ENCODE data around the gene SLC13A3. TPM values are rescaled to one million over a fixed set of nuclear protein-coding genes. Genes with fewer than 3 reads are reported as not detected.

SLC13A3 gene, protein sequence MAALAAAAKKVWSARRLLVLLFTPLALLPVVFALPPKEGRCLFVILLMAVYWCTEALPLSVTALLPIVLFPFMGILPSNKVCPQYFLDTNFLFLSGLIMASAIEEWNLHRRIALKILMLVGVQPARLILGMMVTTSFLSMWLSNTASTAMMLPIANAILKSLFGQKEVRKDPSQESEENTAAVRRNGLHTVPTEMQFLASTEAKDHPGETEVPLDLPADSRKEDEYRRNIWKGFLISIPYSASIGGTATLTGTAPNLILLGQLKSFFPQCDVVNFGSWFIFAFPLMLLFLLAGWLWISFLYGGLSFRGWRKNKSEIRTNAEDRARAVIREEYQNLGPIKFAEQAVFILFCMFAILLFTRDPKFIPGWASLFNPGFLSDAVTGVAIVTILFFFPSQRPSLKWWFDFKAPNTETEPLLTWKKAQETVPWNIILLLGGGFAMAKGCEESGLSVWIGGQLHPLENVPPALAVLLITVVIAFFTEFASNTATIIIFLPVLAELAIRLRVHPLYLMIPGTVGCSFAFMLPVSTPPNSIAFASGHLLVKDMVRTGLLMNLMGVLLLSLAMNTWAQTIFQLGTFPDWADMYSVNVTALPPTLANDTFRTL
- 1.2 TPM for polyA plus RNA-seq (2013, experiment 1 of 2)
- 1.3 TPM for polyA plus RNA-seq (2013, experiment 2 of 2)

DNA sequence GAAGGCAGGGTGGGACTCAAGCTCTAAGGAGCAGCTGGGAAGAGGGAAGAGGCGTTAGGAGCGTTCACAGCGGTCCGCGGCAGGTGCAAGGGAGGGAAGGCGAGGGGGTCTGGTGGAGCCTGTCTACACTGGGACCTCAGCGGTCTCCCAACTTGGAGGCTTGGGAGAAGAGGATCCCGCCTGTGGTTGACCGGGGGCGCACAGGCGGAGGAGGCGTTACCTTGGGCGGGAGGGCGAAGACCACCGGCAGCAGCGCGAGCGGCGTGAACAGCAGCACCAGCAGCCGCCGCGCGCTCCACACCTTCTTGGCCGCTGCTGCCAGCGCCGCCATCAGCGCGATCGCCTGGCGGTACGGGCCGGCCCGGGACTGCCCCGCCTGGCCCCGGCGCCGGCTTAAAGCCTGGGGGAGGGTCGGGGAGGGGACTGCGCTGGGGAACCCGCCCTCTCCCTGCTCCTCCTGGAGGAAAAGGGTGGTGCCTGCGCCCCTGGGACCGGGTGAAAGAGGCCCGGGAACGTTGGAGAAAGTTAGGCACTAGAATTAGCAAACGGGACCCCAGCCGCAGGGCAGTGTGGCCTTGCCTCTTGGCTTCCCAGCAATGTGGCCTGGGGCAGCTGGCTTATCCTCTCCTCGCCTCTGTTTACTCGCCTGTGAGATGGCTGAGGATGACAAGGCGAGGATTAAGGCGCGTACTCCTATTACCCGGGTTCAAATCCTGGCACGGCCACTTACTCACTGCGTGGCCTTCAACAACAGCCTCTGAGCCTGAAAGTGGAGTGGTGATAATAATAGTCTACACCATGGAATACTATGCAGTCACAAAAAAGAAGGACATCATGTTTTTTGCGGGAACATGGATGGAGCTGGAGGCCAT is at the start of gene SLC13A3:
TSS of gene SLC13A3 (minus strand) at position 369 of the 872 bp plus-strand sequence. CDS start at position 331, 38 bp downstream.
- peak within 1 kb of the TSS; percentile 22 for H3K4me3 ChIP-seq (ENCODE audit: extremely low read depth, insufficient read depth, low read length, poor library complexity, severe bottlenecking)
- no peaks in the 10 kb centered on the region for H3K9me3 ChIP-seq (ENCODE audit: control insufficient read depth, low read length)
- no peaks in the 10 kb centered on the region for H3K4me1 ChIP-seq (ENCODE audit: control insufficient read depth, insufficient read depth, low read length, poor library complexity, severe bottlenecking)
- no peak within 1 kb of the TSS for H3K27ac ChIP-seq (ENCODE audit: low read depth, low read length, severe bottlenecking)
- H3K36me3 ChIP-seq (ENCODE audit: control insufficient read depth, insufficient read depth, low read length), result no peaks in the 10 kb centered on the region
- 17 to 19% methylated on average over 30 to 48 of the region's 55 CpGs for WGBS, 2 experiments (ENCODE audit: insufficient coverage in 2 of 2)

DNA sequence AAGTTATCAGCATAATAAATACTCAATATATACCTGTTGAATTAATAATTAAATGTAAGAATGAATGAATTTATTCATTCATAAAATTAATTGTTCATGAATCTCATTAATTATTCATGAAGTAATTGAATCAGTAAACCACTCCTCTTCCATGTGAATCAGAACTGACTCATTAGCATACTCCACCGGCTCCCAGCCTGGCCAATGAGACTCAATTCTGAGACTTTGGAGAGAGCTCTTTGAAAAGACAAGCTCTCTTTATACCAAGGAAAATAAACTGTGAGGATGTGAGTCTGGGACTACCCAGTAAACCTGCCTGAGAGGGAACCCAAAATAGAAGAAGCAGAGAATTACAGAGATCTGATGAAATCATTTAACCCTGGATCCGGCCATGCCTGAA is 49.8 kb upstream of the SLC13A3 start:
- Histone ChIP-seq H3K4me1 (ENCODE audit: control insufficient read depth, insufficient read depth, low read length, poor library complexity, severe bottlenecking) (peaks cover 7% of the 10 kb centered on the region), H3K27ac (ENCODE audit: low read depth, low read length, severe bottlenecking) (no peak overlapping the region), H3K9me3 (ENCODE audit: control insufficient read depth, low read length) (peaks cover under 1% of the 10 kb centered on the region), H3K4me3 (ENCODE audit: extremely low read depth, insufficient read depth, low read length, poor library complexity, severe bottlenecking) (no peak overlapping the region), H3K36me3 (ENCODE audit: control insufficient read depth, insufficient read depth, low read length) (no peaks in the 10 kb centered on the region)
- WGBS, 2 experiments (ENCODE audit: insufficient coverage in 2 of 2), result no CpG with 5 or more reads among the region's 2 CpGs

DNA sequence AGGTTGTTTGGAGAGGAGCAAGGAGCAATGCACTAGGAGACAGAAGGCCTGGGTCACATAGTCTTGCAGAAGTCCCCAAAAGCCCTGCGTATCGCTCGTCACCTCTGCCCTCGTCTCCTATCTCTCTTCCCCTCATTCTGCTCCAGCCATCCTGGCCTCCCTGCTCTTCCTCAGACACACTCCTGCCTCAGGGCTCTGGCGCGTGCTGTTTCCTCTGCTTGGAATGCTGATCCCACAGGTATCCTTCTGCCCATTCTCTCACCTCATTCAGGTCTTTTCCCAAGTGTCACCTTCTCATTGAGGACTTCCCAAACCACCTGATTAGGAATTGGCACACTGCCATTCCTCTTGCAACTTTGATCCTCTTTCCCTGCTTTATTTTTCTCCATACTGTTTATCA is 49.2 kb upstream of the SLC13A3 start:
- Histone ChIP-seq H3K27ac (ENCODE audit: low read depth, low read length, severe bottlenecking) (no peak overlapping the region), H3K4me1 (ENCODE audit: control insufficient read depth, insufficient read depth, low read length, poor library complexity, severe bottlenecking) (peaks cover 7% of the 10 kb centered on the region), H3K4me3 (ENCODE audit: extremely low read depth, insufficient read depth, low read length, poor library complexity, severe bottlenecking) (no peak overlapping the region), H3K9me3 (ENCODE audit: control insufficient read depth, low read length) (no peaks in the 10 kb centered on the region), H3K36me3 (ENCODE audit: control insufficient read depth, insufficient read depth, low read length) (no peaks in the 10 kb centered on the region)
- WGBS, 2 experiments (ENCODE audit: insufficient coverage in 2 of 2), result 85 to 100% methylated on average over 6 of the region's 6 CpGs

DNA sequence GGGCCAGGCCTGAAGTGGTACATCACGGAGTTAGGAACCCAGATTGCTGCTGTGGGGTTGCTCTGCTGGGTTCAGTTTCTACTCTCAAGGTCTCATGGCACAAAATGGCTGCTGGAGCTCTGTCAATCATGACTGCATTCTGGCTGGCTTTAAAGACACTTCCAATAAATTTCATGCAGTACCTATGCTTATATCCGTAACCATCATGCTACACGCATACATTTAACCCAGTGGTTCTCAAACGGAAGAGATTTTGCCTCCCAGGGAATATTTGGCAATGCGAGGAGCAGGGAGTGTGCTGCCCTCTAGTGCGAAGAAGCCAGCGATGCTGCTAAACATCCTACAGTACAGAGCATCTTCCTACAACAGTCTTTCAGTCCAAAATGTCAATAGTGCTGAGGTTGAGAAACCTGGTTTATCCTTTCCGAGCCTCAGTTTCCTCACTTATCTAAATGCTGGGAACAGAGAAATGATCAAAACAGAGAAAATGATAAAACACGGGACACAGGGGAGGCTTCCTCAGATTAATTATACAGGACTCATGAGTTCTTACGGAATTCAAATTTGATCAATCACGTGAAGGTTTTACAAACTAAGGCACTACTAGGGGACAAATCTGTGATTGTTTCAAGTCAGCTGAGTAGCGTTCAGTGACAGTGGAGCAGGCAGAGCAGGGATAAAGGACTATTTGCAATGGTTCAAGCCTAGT is 48.5 kb upstream of the SLC13A3 start:
- H3K9me3 ChIP-seq (ENCODE audit: control insufficient read depth, low read length), result no peaks in the 10 kb centered on the region
- WGBS, 2 experiments (ENCODE audit: insufficient coverage in 2 of 2), result 63 to 66% methylated on average over 8 to 10 of the region's 12 CpGs
- peaks cover 7% of the 10 kb centered on the region for H3K4me1 ChIP-seq (ENCODE audit: control insufficient read depth, insufficient read depth, low read length, poor library complexity, severe bottlenecking)
- no peak overlapping the region for H3K27ac ChIP-seq (ENCODE audit: low read depth, low read length, severe bottlenecking)
- no peaks in the 10 kb centered on the region for H3K36me3 ChIP-seq (ENCODE audit: control insufficient read depth, insufficient read depth, low read length)
- no peak overlapping the region for H3K4me3 ChIP-seq (ENCODE audit: extremely low read depth, insufficient read depth, low read length, poor library complexity, severe bottlenecking)

DNA sequence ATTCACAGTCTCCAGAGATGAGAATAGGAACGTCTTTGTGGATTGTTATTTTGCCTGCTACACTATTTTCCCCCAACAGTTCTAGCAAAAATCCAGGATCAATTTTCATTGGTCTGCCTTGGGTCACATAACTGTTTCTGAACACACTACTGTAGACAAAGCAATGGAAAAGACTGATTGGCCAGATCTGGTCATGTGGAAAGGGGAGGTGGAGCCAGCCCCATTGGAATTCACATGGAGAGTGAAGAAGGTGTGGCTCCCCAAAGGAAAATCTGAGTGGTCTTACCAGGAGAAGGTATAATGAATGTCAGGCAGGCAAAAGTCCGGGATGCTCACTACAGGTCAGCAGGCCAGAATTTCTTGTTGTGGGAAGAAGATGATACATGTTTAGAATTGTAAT is 47.5 kb upstream of the SLC13A3 start:
- Histone ChIP-seq H3K4me1 (ENCODE audit: control insufficient read depth, insufficient read depth, low read length, poor library complexity, severe bottlenecking) (peaks cover 7% of the 10 kb centered on the region), H3K4me3 (ENCODE audit: extremely low read depth, insufficient read depth, low read length, poor library complexity, severe bottlenecking) (no peak overlapping the region), H3K9me3 (ENCODE audit: control insufficient read depth, low read length) (no peaks in the 10 kb centered on the region), H3K36me3 (ENCODE audit: control insufficient read depth, insufficient read depth, low read length) (no peaks in the 10 kb centered on the region), H3K27ac (ENCODE audit: low read depth, low read length, severe bottlenecking) (no peak overlapping the region)
- 78 to 91% methylated on average over 1 to 2 of the region's 2 CpGs for WGBS, 2 experiments (ENCODE audit: insufficient coverage in 2 of 2)

DNA sequence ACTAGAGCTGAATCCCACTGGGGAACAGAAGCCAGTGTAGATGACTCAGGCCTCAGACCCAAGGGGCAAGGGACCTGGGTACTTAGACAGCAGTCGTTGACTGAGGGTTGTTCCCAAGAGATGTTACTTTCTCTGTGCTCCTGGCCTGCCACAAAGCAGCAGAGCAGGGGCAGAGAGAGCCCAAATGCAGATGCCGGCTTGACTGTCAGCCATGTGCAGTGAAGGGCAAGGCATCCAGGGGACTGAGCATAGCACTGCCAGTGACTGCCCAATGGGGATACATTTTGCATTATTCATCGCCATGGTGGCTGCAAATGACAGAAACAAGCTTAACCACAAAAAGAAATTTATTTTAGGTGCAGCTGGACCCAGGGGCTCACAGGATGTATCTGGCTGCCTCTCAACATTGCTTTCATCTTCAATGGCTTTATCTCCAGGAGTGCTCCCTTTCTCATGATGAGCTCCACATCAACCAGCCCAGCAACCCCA is 45.6 kb upstream of the SLC13A3 start:
- H3K4me1 ChIP-seq (ENCODE audit: control insufficient read depth, insufficient read depth, low read length, poor library complexity, severe bottlenecking), result peaks cover 7% of the 10 kb centered on the region
- H3K36me3 ChIP-seq (ENCODE audit: control insufficient read depth, insufficient read depth, low read length), result no peaks in the 10 kb centered on the region
- no peak overlapping the region for H3K4me3 ChIP-seq (ENCODE audit: extremely low read depth, insufficient read depth, low read length, poor library complexity, severe bottlenecking)
- no peaks in the 10 kb centered on the region for H3K9me3 ChIP-seq (ENCODE audit: control insufficient read depth, low read length)
- 86 to 100% methylated on average over 2 to 3 of the region's 3 CpGs for WGBS, 2 experiments (ENCODE audit: insufficient coverage in 2 of 2)
- H3K27ac ChIP-seq (ENCODE audit: low read depth, low read length, severe bottlenecking), result no peak overlapping the region

DNA sequence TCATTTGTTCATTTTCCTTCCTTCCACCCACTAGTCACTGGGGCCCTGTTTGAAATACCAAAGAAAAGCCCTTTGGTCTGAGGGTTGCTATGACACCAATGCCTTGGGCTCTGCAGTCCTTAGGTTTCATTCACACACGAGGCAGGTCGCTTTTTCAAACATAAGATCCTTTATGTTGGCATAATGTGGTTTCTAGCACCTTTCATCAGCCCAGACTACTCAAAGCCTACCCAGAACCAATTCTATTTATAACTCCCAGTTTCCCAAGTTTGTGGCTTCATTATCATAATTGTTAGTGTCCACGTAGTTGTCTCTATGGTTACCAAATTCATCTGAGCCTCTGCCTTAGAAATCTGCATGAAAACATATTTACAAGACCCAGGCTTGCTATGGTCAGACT is 44.6 kb upstream of the SLC13A3 start:
- Histone ChIP-seq H3K4me3 (ENCODE audit: extremely low read depth, insufficient read depth, low read length, poor library complexity, severe bottlenecking) (no peak overlapping the region), H3K9me3 (ENCODE audit: control insufficient read depth, low read length) (no peaks in the 10 kb centered on the region), H3K27ac (ENCODE audit: low read depth, low read length, severe bottlenecking) (peak overlapping the region; percentile 57), H3K4me1 (ENCODE audit: control insufficient read depth, insufficient read depth, low read length, poor library complexity, severe bottlenecking) (no peaks in the 10 kb centered on the region), H3K36me3 (ENCODE audit: control insufficient read depth, insufficient read depth, low read length) (no peaks in the 10 kb centered on the region)
- WGBS, 2 experiments (ENCODE audit: insufficient coverage in 2 of 2), result 55 to 73% methylated on average over 3 of the region's 3 CpGs

DNA sequence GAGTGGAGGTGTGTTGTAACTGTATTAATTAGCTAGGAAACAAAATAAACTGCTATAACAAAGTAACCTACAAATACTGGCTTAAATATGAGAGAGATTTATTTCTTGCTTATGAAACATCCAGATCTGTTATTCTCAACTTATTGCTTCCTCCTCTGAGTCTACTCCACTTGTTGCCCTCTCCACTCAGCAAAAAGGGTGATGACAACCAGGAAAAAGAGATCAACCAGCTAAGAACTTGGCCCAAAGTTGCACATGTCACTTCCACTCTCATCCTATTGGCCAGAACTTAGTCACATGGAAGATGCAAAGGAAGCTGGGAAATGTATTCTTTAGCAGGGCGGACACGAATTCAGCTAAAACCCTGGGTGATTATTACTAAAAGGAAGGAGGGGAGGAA is 43.2 kb upstream of the SLC13A3 start:
- H3K27ac ChIP-seq (ENCODE audit: low read depth, low read length, severe bottlenecking), result no peak overlapping the region
- H3K9me3 ChIP-seq (ENCODE audit: control insufficient read depth, low read length), result no peaks in the 10 kb centered on the region
- WGBS, 2 experiments (ENCODE audit: insufficient coverage in 2 of 2), result 60 to 67% methylated on average over 2 of the region's 2 CpGs
- H3K4me3 ChIP-seq (ENCODE audit: extremely low read depth, insufficient read depth, low read length, poor library complexity, severe bottlenecking), result no peak overlapping the region
- peaks cover 6% of the 10 kb centered on the region for H3K4me1 ChIP-seq (ENCODE audit: control insufficient read depth, insufficient read depth, low read length, poor library complexity, severe bottlenecking)
- no peaks in the 10 kb centered on the region for H3K36me3 ChIP-seq (ENCODE audit: control insufficient read depth, insufficient read depth, low read length)

DNA sequence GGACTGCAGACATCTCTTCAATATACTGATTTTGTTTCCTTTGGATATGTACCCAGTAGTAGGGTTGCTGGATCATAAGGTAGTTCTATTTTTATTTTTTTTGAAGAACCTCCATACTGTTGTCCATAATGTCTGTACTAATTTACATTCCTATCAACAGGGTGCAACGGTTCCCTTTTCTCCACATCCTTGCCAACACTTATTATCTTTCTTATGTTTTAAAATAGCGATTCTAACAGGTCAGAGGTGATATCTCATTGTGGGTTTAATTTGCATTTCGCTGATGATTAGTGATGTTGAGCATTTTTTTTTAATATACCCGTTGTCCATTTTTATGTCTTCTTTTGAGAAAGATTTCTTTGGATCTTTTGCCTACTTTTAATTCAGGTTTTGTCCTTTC is 39.9 kb upstream of the SLC13A3 start:
- 100% methylated on average over 1 of the region's 4 CpGs; no CpG with 5 or more reads in 1 of the 2 experiments for WGBS, 2 experiments (ENCODE audit: insufficient coverage in 2 of 2)
- Histone ChIP-seq H3K4me3 (ENCODE audit: extremely low read depth, insufficient read depth, low read length, poor library complexity, severe bottlenecking) (no peak overlapping the region), H3K27ac (ENCODE audit: low read depth, low read length, severe bottlenecking) (no peak overlapping the region), H3K36me3 (ENCODE audit: control insufficient read depth, insufficient read depth, low read length) (peaks cover 15% of the 10 kb centered on the region), H3K9me3 (ENCODE audit: control insufficient read depth, low read length) (no peaks in the 10 kb centered on the region), H3K4me1 (ENCODE audit: control insufficient read depth, insufficient read depth, low read length, poor library complexity, severe bottlenecking) (peaks cover 6% of the 10 kb centered on the region)

All from mesodermal cell (in vitro differentiated cells).